GM19328 (cell line): ENCODE data around the gene MLC1.

Experiments used
- ATAC-seq: cut with Tn5 transposase; IDR thresholded peaks from one replicate; pipeline ENCODE4 v1.9.1; 2021; ENCODE audit warnings: mild to moderate bottlenecking, moderate library complexity; ENCODE audit not compliant: unreplicated experiment

Gene MLC1

GRCh38 chr22:50078246-50078645, 7.0 kb downstream of the MLC1 start:
- ATAC-seq, result no peak

- ATAC-seq, result no peak
Measured at GRCh38 chr22:50076646-50077535, 8.3 kb downstream of the MLC1 start.

GRCh38 chr22:50074551-50075530, 10.4 kb downstream of the MLC1 start:
- no peak for ATAC-seq

- no peak for ATAC-seq
Measured at GRCh38 chr22:50074056-50074455, 11.2 kb downstream of the MLC1 start.

- no peak for ATAC-seq
Measured at GRCh38 chr22:50072714-50073538, 12.3 kb downstream of the MLC1 start.

- no peak for ATAC-seq
Measured at GRCh38 chr22:50072167-50072555, 13.1 kb downstream of the MLC1 start.

GRCh38 chr22:50071432-50072166, 13.6 kb downstream of the MLC1 start:
- no peak for ATAC-seq

- no peak for ATAC-seq
Measured at GRCh38 chr22:50070366-50070765, 14.9 kb downstream of the MLC1 start.

- no peak for ATAC-seq
Measured at GRCh38 chr22:50068096-50068495, 17.1 kb downstream of the MLC1 start.

GRCh38 chr22:50067244-50067643, 18.0 kb downstream of the MLC1 start:
- no peak for ATAC-seq

GRCh38 chr22:50064453-50064852, 20.8 kb downstream of the MLC1 start:
- ATAC-seq, result no peak

- no peak for ATAC-seq
Measured at GRCh38 chr22:50063589-50064393, 21.4 kb downstream of the MLC1 start.

GRCh38 chr22:50062509-50063135, 22.6 kb downstream of the MLC1 start:
- ATAC-seq, result no peak

- no peak for ATAC-seq
Measured at GRCh38 chr22:50061824-50062355, 23.3 kb downstream of the MLC1 start.

GRCh38 chr22:50061141-50061823, 23.9 kb downstream of the MLC1 start:
- no peak for ATAC-seq

- no peak for ATAC-seq
Measured at GRCh38 chr22:50060441-50061140, 24.6 kb downstream of the MLC1 start.

- no peak for ATAC-seq
Measured at GRCh38 chr22:50059881-50060262, 25.4 kb downstream of the MLC1 start.
